Parathyroid adenoma (tissue), 2 donors: ENCODE measurements around the gene MIP.

Source experiments
- H2AFZ ChIP-seq: fragments of 300-600 bp; sonication (generic); one replicate; pipeline ENCODE4 v1.7.0; 2017; ENCODE audit warnings: antibody characterized with exemption, mild to moderate bottlenecking
- H3K27ac ChIP-seq: fragments of 300-600 bp; sonication (generic); one replicate; pipeline ENCODE4 v1.7.0; 2017
- H3K27me3 ChIP-seq: fragments of 300-600 bp; sonication (generic); one replicate; pipeline ENCODE4 v1.7.0; 2017; ENCODE audit warnings: low read length; ENCODE audit not compliant: control insufficient read depth, insufficient read depth
- H3K36me3 ChIP-seq: fragments of 300-600 bp; sonication (generic); one replicate; pipeline ENCODE4 v1.7.0; 2017; ENCODE audit warnings: low read length; ENCODE audit not compliant: control insufficient read depth, insufficient read depth
- H3K4me1 ChIP-seq: fragments of 300-600 bp; sonication (generic); one replicate; pipeline ENCODE4 v1.7.0; 2017; ENCODE audit warnings: control low read depth
- H3K4me2 ChIP-seq: fragments of 300-600 bp; sonication (generic); one replicate; pipeline ENCODE4 v1.7.0; 2017; ENCODE audit warnings: low read length
- H3K4me3 ChIP-seq: fragments of 300-600 bp; sonication (generic); one replicate; pipeline ENCODE4 v1.7.0; 2017; ENCODE audit warnings: low read depth, low read length
- H3K79me2 ChIP-seq: fragments of 300-600 bp; sonication (generic); one replicate; pipeline ENCODE4 v1.7.0; 2017; ENCODE audit warnings: control low read depth
- H3K9ac ChIP-seq: fragments of 300-600 bp; sonication (generic); one replicate; pipeline ENCODE4 v1.7.0; 2017; ENCODE audit warnings: mild to moderate bottlenecking
- H3K9me3 ChIP-seq: fragments of 300-600 bp; sonication (generic); one replicate; pipeline ENCODE4 v1.7.0; 2017; ENCODE audit warnings: low read length; ENCODE audit not compliant: control insufficient read depth
- CTCF ChIP-seq: fragments of 300-600 bp; sonication (generic); IDR thresholded peaks from one replicate; pipeline ENCODE4 v1.7.0; 2017; ENCODE audit warnings: antibody characterized with exemption, mild to moderate bottlenecking
- donor health status: primary hyperparathyroidism.

MIP gene

GRCh38 chr12:56490360-56490759 is 35.9 kb upstream of the MIP start:
- no peak for TF ChIP-seq CTCF
- Histone ChIP-seq H3K4me1 (no peaks in the 10 kb centered on the region), H3K79me2 (no peaks in the 10 kb centered on the region), H3K27me3 (no peaks in the 10 kb centered on the region), H3K4me3 (no peak overlapping the region), H3K27ac (no peak overlapping the region), H3K9me3 (no peaks in the 10 kb centered on the region), H3K36me3 (no peaks in the 10 kb centered on the region), H3K9ac (no peak overlapping the region), H3K4me2 (no peak overlapping the region), H2AFZ (no peak overlapping the region)

GRCh38 chr12:56488041-56488955 is 33.8 kb upstream of the MIP start, which contains the start of gene GLS2:
GLS2 (minus strand) TSS chr12:56488161; CDS start chr12:56488118, 43 bp downstream.
- no peaks in the 10 kb centered on the region for H3K27me3 ChIP-seq
- H3K4me2 ChIP-seq: peak within 1 kb of the TSS; percentile 99
- peak within 1 kb of the TSS; percentile 98 for H2AFZ ChIP-seq
- peak within 1 kb of the TSS; percentile 57 for H3K27ac ChIP-seq
- no peaks in the 10 kb centered on the region for H3K79me2 ChIP-seq
- no peaks in the 10 kb centered on the region for H3K9me3 ChIP-seq
- H3K4me3 ChIP-seq: peak within 1 kb of the TSS; percentile 67
- no peaks in the 10 kb centered on the region for H3K4me1 ChIP-seq
- H3K36me3 ChIP-seq: no peaks in the 10 kb centered on the region
- H3K9ac ChIP-seq: peak within 1 kb of the TSS; percentile 31
- no peak for TF ChIP-seq CTCF

- H3K4me1 ChIP-seq: no peaks in the 10 kb centered on the region
- no peaks in the 10 kb centered on the region for H3K79me2 ChIP-seq
- peak overlapping the region; percentile 31 for H3K9ac ChIP-seq
- no peaks in the 10 kb centered on the region for H3K27me3 ChIP-seq
- H3K4me3 ChIP-seq: peak overlapping the region; percentile 67
- H2AFZ ChIP-seq: peak overlapping the region; percentile 98
- H3K9me3 ChIP-seq: no peaks in the 10 kb centered on the region
- peak overlapping the region; percentile 57 for H3K27ac ChIP-seq
- no peak for TF ChIP-seq CTCF
- peak overlapping the region; percentile 99 for H3K4me2 ChIP-seq
- no peaks in the 10 kb centered on the region for H3K36me3 ChIP-seq
Observed at GRCh38 chr12:56487448-56488040, 33.1 kb upstream of the MIP start.

- H3K4me3 ChIP-seq: no peak overlapping the region
- H3K36me3 ChIP-seq: no peaks in the 10 kb centered on the region
- H3K9ac ChIP-seq: no peak overlapping the region
- TF ChIP-seq CTCF: no peak
- no peak overlapping the region for H3K4me2 ChIP-seq
- no peaks in the 10 kb centered on the region for H3K4me1 ChIP-seq
- H3K27ac ChIP-seq: no peak overlapping the region
- no peaks in the 10 kb centered on the region for H3K9me3 ChIP-seq
- H2AFZ ChIP-seq: peak overlapping the region; percentile 98
- no peaks in the 10 kb centered on the region for H3K79me2 ChIP-seq
- H3K27me3 ChIP-seq: no peaks in the 10 kb centered on the region
Observed at GRCh38 chr12:56486694-56487093, 32.2 kb upstream of the MIP start.
